ENCODE data around the gene CHKB.
"Not testable (repeated sequence)": the region's sequence is repeated elsewhere in the genome, so short reads cannot be mapped to it uniquely, and the experiment has no call there.

CHKB gene, protein sequence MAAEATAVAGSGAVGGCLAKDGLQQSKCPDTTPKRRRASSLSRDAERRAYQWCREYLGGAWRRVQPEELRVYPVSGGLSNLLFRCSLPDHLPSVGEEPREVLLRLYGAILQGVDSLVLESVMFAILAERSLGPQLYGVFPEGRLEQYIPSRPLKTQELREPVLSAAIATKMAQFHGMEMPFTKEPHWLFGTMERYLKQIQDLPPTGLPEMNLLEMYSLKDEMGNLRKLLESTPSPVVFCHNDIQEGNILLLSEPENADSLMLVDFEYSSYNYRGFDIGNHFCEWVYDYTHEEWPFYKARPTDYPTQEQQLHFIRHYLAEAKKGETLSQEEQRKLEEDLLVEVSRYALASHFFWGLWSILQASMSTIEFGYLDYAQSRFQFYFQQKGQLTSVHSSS

DNA sequence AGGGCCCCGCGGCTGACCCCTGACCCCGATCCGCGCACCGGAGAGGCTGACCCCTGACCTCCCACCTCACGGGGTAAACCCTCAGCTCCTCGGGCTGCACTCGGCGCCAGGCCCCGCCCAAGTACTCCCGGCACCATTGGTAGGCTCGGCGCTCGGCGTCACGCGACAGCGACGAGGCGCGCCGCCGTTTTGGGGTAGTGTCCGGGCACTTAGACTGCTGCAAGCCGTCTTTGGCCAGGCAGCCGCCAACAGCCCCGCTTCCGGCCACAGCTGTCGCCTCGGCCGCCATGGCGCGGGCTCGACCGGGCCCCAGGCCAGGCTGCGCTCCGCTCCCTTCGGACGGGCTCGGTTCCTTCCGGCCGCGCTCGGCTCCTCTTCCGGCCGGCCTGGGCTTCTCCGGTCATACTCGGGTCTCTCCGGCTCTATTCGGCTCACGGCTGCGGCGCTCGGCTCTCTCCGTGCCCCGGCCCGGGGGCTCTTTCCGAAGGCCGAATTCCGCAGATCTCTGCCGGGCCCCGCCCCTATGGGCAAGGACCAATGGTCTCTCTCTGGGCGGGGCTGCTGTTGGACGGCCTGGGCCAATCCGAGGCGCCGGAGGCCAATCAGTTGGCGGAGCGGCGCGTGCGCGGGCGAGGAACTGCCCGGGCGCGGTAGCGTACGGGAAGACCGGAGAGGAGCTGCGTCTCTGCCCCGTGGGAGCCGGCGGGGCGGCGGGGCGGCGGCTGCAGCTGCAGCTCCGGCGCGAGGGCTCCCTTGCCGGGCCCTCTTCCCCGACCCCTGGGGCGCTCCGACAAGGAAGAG lies at the start of gene CHKB:
Gene CHKB (minus strand): TSS at position 357 of the 801 bp plus-strand sequence. CDS start 68 bp downstream, at position 289.
- peak; percentile 89 for DNase-seq

DNA sequence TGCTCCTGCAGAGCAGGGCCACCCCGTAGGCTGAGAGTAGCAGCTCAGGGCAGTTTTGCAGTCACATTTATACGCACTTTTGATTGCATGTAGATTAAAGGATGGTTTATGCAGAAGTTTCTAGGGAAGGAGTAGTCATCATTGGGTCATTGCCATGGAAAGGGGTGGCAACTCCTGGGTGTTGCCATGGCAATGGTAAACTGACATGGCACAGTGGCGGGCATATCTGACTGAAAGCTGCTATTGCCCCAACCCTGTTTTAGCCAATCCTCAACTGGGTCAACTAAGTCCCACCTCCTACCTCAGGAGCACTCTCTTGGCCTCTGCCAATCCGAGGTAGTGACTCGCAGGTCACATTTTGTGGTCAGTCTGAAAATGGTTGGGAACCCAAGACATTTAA lies 47.7 kb upstream of the CHKB start:
- DNase-seq, result no peak

DNA sequence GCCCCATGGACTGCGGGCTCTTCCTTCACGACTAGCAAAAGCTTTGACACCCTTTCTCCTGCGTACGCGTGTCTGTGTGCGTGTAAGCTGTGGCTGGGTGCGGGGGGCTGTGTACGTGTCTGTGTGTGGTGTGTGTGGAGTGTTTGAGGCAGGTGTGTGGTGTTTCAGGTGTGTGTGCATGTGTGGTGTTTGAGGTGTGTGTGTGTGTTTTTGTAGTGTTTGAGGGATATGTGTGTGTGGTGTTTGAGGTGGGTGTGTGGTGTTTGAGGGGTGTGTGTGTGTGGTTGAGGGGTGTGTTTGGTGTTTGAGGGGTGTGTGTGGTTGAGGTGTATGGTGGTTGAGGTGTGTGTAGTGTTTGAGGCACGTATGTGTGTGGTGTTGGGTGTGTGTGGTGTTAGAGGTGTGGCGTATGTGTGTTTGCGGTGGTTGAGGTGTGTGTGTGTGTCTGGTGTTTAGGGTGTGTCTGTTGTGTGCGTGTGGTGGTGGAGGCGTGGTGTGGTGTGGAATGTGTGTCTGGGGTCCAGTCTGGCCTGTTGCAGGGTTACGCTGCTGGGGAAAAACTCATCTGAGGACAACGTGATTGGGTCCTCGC lies 46.0 kb upstream of the CHKB start:
- DNase-seq, result no peak

DNA sequence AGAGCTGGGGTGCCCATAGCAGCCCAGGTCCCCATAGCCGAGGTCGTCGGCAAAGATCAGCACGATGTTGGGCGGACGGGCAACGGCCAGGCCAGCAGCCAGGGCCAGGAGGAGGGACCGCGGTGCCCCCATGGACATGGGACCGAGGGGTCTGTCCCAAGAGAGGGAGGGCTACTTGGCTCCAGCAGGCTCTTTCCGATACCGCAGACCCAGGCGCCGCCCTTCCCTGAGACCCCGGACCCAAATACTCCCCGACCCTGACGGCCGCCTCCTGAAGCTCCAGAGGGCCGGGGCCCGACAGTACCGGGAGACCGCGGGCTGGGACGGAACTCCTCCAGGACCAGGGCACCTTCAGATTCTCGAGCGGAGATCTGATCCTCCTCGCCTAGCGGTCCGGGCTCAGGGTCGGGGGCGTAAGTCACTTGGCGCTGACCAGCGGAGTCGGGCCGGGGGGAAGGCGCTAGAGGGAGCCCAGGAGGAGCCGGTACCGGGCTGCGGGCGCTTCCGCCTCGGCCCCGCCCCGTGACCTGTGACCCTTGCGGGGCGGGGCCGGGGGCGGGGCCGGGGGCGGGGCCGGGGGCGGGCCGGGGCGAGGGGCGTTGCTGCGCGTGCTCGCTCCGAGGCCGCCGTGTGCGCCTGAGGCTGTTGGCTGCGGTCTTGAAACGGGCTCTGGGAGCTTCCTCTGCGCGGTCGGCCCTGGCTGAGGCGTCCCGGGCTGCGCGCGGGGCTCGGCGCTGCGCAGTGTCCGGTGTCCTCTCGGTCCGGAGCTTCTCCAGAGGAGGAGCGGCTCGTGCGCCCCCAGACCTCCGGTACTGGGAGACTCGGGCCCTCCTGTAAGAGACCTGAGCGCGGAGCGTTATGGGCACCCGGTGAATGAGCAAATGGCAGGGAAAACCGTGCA lies 45.2 kb upstream of the CHKB start, which contains the start of gene ARSA:
Gene ARSA (minus strand): TSS at position 511 of the 901 bp plus-strand sequence. CDS start 373 bp downstream, at position 138.
- peak; percentile 34 for DNase-seq

DNA sequence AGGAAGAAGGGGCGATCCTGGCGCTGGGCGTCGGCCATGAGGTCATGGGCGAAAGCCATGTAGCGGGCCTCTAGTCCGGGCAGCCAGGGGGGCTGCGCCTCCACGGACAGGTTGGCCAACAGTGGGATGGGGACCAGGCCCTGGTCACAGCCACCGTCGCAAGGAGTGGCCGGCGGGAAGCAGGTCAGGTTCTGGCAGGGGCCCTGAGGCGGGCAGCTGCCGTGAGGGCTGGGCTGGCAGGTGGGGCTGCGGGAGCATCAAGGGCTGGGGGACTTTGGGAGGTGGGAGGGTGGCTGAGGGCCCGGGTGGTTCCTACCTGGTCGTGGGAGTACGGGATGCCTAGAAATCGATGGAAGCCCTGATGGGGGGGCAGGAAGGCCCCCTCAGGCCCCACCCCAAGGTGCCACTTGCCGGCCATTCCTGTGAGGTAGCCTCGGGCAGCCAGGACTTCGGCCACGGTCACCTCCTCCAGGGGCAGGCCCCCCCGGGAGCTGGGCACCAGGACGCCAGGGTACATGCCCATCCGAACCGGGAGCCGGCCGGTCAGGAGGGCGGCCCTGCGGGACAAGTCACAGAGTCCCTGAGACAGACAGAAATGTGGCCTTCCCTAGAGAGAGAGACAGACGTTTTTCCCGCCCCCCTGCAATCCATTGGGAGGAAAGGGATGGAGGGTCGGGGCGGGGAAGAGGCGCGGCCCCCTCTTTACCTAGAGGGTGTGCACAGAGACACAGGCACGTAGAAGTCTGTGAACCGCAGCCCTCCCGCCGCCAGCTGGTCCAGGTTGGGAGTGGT lies 44.4 kb upstream of the CHKB start:
- no peak for DNase-seq

DNA sequence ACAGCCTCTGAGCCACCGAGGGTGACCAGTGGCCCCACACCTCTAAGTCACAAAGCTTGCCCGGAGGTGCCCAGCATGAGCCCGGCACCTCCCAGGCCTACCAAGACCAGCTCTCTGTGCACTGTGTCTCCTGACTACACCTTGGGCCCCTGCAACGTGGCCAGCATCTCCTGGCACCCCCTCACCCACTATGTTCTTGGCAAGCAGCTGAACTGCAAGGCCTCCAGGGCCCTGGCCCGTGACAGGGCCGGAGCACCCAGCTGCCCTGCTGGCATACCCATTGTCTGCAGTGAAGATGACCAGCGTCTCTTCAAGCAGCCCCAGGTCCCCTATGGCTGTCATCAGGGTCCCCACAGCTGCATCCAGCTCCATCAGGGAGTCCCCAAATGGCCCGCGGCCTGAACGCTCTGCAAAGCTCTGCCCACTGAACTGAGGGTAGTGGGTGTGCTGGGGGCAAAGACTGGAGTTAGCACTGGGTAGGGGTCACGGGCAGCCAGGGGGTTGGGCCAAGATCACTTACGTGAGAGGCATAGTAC lies 43.7 kb upstream of the CHKB start:
- DNase-seq, result no peak

DNA sequence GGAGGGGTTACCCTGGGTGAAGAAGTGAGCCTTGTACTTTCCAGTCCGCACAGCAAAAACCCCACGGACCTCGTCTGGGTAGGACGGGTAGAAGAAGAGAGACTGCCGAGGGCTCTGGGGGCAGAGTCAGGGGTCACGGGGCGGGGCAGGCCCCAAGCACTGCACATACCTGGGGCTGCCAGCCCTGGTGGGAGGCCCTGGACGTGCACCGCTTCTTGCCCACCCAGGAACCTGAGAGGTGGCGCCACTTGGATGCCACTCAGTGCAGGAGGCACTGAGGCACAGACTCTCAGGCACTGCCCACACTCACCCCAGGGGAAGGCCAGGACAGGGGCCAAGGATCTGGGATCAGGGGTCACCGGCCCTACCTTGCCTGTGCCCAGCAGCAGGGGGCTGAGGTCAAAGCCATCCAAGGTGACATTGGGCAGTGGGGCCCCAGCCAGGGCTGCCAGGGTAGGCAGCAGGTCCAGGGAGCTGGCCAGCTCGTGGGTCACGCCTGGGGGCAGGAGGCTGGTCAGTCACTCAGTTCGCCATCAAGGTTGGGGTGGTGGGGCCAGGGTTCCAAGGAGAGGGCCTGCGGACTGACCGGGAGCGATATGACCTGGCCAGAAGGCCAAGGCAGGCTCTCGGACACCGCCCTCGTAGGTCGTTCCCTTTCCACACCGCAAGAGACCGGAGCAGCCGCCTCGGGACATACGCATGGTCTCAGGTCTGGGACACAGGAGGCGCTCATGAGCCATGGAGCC lies 43.1 kb upstream of the CHKB start:
- DNase-seq, result no peak

DNA sequence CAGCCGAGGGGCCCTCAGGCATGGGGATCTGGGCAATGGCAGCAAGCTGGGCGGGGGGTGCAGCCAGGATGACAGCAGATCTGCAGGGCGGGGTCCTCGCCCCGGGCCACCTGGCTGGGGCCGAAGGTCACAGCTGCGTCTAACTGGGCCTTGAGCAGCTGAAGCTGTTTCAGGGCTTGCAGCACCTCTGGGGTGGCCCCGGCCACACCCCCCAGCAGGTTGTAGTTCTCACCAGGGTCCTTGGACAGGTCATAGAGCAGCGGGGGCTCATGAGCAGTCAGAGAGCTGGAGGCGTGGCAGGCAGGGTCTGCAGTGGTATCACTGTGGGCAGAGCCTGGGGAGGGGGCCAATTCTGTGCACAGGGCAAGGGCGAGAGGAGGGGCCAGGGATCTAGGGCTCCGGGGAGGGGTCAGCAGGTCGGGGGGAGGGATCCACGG lies 42.5 kb upstream of the CHKB start:
- no peak for DNase-seq

DNA sequence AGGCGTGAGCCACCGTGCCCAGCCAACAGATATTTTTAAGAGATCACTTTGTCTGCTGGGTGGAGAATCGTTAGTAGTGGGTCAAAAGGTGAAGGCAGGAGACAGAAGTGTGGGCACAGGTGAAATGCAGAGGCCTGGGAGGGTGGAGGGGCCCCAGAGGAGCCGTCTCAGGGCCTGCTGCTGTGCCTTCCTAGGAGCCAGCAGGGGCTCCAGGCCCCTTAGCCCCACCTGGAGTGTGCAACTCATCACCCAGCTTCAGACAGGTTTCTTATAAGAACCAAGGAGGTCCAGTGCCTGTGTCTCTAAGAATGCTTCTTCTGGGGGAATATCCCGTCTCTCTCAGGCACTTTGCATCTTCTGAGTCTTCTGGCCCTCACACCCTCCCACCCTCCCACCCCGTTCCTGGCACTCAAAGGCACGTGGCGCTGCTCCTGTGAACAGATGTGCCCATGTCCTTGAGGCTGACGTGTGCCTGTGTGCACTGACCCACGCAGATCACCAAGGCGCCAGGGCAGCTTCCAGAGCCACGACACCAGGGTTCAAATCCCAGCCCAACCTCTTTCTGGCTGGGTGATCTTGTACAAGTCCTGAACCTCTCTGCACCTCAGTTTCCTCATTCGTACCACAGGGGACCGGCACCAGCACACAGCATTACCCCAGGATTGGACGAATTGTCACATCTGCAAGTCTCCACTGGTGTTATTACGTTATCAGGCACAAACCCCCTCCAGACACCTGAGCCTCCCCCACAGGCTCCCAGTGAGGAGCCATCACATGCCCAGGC lies 41.9 kb upstream of the CHKB start:
- DNase-seq, result no peak

DNA sequence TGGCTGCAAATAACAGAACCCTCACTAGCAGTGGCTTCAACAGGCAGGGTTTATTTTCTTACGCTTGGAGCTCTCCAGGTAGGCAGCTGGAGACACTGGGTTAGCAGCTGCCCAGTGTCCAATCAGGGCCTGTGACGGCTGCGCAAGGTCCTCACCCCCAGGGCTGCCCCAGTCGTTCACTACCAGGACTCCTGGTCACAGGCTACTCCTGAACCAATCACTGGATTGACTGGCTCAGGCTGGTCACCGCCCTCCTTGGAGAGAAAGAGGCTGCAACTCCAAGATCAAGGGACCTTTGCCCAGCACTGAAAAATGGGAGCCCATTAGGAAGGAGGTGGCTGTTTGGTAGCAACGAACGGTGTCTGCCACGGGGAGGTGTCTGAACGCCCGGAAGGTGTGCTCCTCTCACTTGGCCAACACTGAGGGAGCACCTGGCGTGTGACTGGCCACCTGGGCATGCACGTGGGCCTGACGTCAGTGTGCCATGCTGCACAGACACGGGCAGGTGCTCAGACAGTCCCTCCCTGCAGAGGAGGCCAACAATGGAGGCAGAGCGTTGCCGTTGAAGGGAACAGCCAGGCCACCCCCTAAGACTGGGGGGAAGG lies 40.2 kb upstream of the CHKB start:
- DNase-seq, result no peak

DNA sequence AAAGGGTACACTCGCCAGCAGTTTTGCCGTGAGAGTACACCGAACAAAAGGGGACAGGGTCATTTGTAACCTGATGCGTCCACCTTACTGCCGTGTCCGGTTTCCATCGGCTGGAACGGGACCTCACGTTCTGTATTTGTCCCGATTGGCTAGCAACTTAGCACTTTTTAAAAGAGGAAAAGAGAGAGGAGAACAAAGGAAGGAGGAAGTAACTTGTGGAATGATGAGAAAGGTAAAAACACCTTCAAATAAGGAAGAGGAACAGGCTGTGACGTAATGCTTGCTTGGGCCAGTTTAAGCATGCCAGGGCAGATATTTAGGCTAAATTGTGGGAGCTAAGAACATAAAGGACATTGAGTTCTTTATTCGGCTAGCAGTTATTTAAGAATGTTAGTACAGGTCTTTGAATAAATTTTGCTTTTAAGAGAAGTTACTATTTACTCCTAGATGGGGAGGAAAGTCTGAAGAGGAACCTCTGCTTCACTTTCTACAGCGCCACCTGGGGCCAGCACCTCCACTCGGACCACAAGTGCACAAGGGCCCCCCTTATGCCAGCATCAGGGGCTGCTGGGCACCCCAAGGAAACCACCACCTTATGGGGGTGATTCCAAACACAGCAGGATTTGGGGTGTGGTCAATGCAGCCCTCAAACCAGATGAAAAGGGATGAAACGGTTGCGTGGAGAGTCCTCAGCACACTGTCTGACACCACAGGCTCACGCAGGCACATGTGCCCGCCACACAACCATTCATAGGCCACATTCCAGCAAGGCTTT lies 39.5 kb upstream of the CHKB start:
- no peak for DNase-seq

DNA sequence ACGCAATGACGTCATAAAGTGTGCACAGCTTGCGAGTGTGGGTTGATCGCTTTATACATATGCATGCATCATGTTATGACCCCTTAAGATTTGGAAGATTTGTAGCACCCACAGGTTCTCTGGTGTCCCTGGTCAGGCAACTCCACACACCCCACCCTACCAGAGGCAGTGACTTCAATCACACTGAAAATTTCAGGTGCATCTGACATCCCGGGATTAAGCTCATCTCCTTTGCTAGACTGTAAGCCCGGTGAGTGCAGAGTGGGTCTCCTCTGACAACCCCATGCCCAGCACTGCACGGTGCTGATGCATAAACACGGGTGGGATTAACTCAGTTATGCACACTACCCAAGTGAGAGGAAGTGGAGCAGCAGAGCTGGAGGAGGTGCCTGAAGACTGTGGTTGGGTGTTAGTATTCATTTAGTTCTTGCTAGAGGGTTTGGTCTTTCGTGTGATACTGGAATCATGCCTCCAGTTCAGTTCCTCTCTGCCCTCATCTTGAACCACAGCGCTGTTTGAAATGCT lies 38.8 kb upstream of the CHKB start:
- DNase-seq, result no peak

DNA sequence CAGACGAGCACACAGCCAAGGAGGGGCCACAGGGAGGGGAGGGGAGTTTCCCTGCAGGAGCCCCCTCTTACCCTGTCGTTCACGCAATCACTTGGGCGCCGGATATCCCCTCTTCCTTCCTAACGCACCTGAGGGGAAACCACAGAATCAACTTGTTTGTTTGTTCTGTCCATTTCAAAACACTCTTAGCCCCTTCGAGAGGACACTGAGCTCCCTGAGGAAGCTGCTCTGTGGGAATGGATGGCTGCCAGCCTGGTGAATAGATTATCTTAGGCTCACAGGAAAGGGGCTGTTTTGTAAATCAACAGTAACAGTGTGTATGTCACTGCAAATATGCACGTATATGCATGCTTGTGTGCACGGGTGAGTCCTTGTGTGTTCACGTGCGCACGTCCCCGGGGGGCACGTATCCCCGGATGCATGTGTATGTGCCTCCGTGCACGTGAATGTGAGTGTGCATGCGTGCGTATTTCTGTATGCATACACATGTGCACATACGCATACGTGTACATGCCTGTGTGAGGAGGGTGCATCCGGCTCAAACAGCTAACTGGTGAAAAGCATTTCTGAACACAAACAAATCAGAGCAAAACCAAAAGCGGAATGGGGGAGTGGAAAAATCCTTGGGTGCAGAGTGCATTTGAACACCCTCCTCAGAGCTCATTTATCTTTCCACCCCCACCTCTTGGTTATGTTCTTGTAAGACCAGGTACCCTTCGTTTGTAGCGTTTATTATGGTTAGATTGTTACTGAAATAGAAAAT lies 38.1 kb upstream of the CHKB start:
- no peak for DNase-seq

DNA sequence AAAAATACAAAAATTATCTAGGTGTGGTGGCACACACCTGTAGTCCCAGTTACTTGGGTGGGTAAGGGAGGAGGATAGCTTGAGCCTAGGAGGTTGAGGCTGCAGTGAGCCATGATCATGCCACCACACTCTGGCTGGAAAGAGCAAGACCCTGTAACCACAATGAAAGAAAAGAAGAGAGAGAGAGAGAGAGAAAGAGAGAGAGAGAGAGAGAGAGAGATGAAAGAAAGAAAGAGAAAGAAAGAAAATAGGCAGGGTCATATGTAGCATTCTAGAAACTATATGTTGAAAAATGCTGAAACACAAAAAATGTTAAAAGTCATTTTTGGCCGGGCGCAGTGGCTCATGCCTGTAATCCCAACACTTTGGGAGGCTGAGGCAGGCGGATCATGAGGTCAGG lies 31.6 kb upstream of the CHKB start:
- DNase-seq, result not testable (repeated sequence)

DNA sequence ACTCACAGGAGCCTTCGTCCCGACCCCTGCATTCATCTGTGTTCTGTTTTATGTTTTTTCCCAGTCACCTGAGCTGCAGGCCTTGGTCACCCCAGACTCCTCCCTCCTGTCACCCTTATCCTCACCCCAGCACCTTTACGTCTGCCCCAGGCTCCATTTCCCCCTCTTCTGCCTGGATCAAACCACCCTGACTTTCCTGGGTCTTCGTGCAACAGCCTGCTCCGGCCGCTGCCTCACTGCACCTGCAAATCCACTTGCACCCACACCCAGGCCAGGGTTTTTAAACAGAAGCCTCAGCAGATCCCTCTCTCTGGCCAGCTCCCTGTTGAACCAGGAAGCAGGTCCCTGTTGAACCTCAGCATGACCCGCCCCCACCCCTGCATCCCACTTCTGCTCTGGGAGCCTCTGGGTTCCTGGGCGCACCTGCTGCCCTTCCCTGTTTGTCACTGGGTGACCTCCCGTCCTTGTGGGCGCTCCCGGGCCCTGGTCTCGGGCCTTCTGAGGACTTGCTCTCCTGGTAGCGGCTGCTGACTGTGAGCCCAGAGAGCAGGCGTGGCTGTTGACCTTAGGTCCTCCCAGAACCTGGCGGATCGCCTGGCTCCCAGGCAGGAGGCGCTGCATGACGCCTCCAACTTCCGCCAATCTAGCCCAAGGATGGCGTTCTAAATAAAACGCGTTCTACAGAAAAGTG lies 30.8 kb upstream of the CHKB start:
- DNase-seq, result no peak

DNA sequence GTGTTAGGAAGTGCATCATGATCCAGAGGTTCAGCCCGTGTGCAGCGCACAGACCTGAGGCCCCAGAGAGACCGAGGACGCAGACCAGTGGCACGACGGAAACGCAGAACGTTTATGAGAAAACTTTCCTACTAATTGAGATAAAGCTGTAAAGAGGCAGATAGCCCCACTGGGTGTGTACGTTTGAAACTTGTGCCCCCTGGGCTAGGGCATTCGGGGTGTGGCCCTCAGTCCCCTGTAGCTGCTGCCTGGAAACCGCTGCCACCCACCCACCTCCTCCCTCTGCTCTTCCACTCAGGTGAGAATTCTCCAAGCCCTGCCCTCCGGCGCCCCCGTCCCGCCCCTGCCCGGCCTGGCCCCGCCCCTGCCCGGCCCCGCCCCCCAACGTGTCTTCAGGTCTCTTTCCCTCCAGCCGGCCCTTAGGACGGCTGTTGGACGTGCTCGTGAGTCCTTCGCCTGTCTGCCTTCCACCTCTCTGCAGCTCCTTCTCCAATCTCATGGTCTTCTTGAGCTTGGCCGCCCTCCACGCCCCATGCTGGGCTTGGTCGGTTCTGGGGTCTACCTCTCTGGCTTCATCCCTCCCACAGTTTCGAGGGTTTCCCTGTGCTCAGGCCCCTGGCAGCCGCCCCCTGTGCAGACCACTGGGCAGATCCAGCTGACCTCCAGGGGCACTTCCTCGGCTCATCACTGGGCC lies 30.0 kb upstream of the CHKB start:
- DNase-seq, result no peak

Measured in GOT3 (cell line).